ENCODE measurements around the gene DNAH6. TPM values are rescaled to one million over a fixed set of nuclear protein-coding genes. Genes with fewer than 3 reads are reported as not detected.

DNAH6 gene
- total and polyA plus RNA-seq, 2 experiments from 2014 or later, result 0.11 TPM; not detected in 1

DNA sequence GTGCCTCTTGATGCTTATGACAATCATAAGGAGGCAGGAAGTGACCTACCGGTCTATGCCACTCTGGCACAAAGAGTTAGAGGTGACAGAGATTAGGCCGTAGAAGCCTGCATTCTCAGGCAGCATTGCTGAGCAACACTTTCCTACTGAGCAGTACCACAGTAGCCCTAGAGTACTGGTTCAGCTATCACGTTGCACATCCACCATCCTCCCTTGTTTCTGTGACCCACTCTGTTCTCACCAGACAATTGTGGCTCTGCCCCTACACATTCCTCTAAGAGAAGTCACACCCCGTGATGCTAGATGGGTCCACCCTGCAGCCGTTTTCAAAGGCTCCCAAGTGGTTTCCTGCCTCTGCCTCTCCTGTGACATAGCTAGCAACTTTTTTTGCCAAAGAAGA lies 34.6 kb upstream of the DNAH6 start:
- DNase-seq, result peak; percentile 92
- Histone ChIP-seq H3K27me3 (replicated peaks; ENCODE audit: insufficient read depth) (no peaks in the 10 kb centered on the region), H3K9me3 (ENCODE audit: low read depth) (peaks cover 3% of the 10 kb centered on the region), H3K27ac (peak overlapping the region; percentile 82), H3K79me2 (ENCODE audit: insufficient read depth) (no peaks in the 10 kb centered on the region), H3K4me3 (no peak overlapping the region), H3K9ac (peak overlapping the region; percentile 59), H3K9me2 (ENCODE audit: insufficient read depth) (no peaks in the 10 kb centered on the region), H3K4me2 (ENCODE audit: unreplicated experiment) (peak overlapping the region; percentile 43), H3F3A (ENCODE audit: insufficient read depth) (peaks cover 16% of the 10 kb centered on the region), H3K36me3 (ENCODE audit: low read depth) (no peaks in the 10 kb centered on the region), H2AFZ (peak overlapping the region; percentile 79), H3K4me1 (ENCODE audit: insufficient read depth) (peaks cover 19% of the 10 kb centered on the region), H4K20me1 (ENCODE audit: insufficient read depth) (no peaks in the 10 kb centered on the region)
- TF ChIP-seq EZH2 (IDR thresholded peaks at IDR 0.05; ENCODE audit: insufficient read depth, poor library complexity, severe bottlenecking) (no peak), EZH2phosphoT487 (IDR thresholded peaks at IDR 0.05; ENCODE audit: insufficient read depth, low read depth) (no peak)
- in situ Hi-C loops (cut with MboI), result loop anchor here (25.0 kb wide), 1 partner anchor 806 kb away; no protein-coding TSS in a partner anchor
- 9% methylated on average over 5 of the region's 5 CpGs for WGBS, 2 experiments (ENCODE audit: low coverage in 1 of 2, low lambda C conversion rate in 2 of 2, missing lambda C conversion rate in 2 of 2)

DNA sequence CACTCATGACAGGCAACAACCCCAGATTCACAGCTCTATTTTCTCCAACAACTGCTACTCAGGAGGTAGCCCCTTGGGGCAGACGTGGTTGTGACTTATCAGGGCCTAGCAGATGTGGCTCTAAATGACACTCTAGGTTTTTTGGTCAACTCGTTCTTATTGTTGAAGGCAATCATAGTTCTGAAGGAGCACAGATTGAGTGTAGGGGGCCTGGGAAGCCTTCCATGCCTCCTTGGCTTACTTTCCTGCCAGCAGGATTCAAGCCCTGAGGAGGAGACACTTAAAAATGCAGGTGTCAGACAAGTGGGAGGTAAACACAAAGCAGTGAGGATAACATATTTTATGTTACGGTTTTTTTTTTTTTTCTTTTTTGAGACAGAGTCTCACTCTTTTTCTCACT lies 33.7 kb upstream of the DNAH6 start:
- Histone ChIP-seq H3K4me2 (ENCODE audit: unreplicated experiment) (no peak overlapping the region), H3K9me2 (ENCODE audit: insufficient read depth) (no peaks in the 10 kb centered on the region), H4K20me1 (ENCODE audit: insufficient read depth) (no peaks in the 10 kb centered on the region), H2AFZ (peak overlapping the region; percentile 79; the same call in 1 of the 2 replicates), H3K27ac (peak overlapping the region; percentile 82), H3F3A (ENCODE audit: insufficient read depth) (peaks cover 23% of the 10 kb centered on the region), H3K4me1 (ENCODE audit: insufficient read depth) (peaks cover 28% of the 10 kb centered on the region), H3K27me3 (replicated peaks; ENCODE audit: insufficient read depth) (no peaks in the 10 kb centered on the region), H3K79me2 (ENCODE audit: insufficient read depth) (no peaks in the 10 kb centered on the region), H3K9me3 (ENCODE audit: low read depth) (peaks cover 3% of the 10 kb centered on the region), H3K4me3 (no peak overlapping the region), H3K9ac (no peak overlapping the region), H3K36me3 (ENCODE audit: low read depth) (no peaks in the 10 kb centered on the region)
- in situ Hi-C loops (cut with MboI), result loop anchor here (25.0 kb wide), 1 partner anchor 805 kb away; no protein-coding TSS in a partner anchor
- DNase-seq, result no peak
- WGBS, 2 experiments (ENCODE audit: low coverage in 1 of 2, low lambda C conversion rate in 2 of 2, missing lambda C conversion rate in 2 of 2), result 43 to 50% methylated on average over 3 of the region's 3 CpGs
- no peak for TF ChIP-seq EZH2phosphoT487 (IDR thresholded peaks at IDR 0.05; ENCODE audit: insufficient read depth, low read depth)

DNA sequence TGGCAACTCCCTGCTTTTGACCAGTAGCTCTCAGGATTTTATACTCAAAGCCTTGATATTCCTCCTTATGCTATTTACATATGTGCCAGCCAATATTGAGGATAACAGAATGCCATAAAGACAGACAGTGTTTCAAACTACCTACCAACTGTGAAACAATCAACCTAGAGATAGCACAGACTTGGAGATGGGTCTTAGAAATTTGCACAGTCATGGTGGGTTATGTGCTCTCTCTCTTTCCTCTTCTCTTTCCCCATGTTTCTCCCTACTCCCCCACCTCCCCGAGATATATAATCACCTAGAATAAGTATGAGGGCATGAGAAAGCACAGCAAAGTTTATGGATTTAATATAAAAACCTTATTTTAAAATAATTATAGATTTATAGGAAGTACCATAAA lies 33.0 kb upstream of the DNAH6 start:
- H3K9me3 ChIP-seq (ENCODE audit: low read depth), result no peaks in the 10 kb centered on the region
- no peak overlapping the region for H3K4me2 ChIP-seq (ENCODE audit: unreplicated experiment)
- 80 to 94% methylated on average over 1 of the region's 1 CpG for WGBS, 2 experiments (ENCODE audit: low coverage in 1 of 2, low lambda C conversion rate in 2 of 2, missing lambda C conversion rate in 2 of 2)
- in situ Hi-C loops (cut with MboI), result loop anchor here (25.0 kb wide), 1 partner anchor 804 kb away; no protein-coding TSS in a partner anchor
- H3K27ac ChIP-seq, result no peak overlapping the region
- no peaks in the 10 kb centered on the region for H3K79me2 ChIP-seq (ENCODE audit: insufficient read depth)
- no peak overlapping the region for H3K4me3 ChIP-seq
- no peaks in the 10 kb centered on the region for H3K36me3 ChIP-seq (ENCODE audit: low read depth)
- no peak overlapping the region for H2AFZ ChIP-seq
- no peak for DNase-seq
- peaks cover 26% of the 10 kb centered on the region for H3F3A ChIP-seq (ENCODE audit: insufficient read depth)
- no peaks in the 10 kb centered on the region for H4K20me1 ChIP-seq (ENCODE audit: insufficient read depth)
- no peak overlapping the region for H3K9ac ChIP-seq
- H3K4me1 ChIP-seq (ENCODE audit: insufficient read depth), result peaks cover 32% of the 10 kb centered on the region
- H3K27me3 ChIP-seq (replicated peaks; ENCODE audit: insufficient read depth), result no peaks in the 10 kb centered on the region
- H3K9me2 ChIP-seq (ENCODE audit: insufficient read depth), result no peaks in the 10 kb centered on the region
- TF ChIP-seq EZH2phosphoT487 (IDR thresholded peaks at IDR 0.05; ENCODE audit: insufficient read depth, low read depth) (no peak), EZH2 (IDR thresholded peaks at IDR 0.05; ENCODE audit: insufficient read depth, poor library complexity, severe bottlenecking) (no peak)

DNA sequence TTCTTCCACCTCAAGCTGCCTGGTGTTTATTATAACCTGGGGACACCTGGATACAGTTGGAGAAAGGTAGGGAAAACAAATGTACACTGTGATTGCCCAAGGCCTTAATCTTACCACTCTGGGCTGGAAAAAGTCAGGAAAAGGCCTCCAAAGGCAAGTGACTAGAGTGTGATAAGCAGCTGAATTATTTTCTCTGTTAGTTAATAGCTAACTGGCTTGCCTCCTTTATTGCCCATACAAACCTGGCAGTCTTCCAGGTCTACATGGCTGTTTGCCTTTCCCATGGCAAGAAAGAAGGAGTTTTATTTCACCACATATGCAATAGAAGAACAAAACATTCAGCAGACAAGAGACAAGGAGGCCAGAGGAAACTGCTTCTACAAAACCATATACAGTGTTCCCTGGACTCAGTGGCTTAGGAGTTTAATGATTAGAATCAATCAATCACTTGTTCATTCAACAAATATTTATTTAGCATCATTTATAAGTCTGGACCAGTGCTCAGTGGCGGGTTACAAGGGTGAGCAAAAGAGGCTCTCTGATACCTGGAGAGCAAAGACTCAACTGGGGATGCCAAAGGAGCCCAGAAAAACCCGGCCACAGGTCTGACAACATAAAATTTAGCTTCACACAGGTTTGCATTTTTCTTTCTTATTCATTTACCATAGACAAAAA lies 29.7 kb upstream of the DNAH6 start:
- Histone ChIP-seq H2AFZ (no peak overlapping the region), H4K20me1 (ENCODE audit: insufficient read depth) (no peaks in the 10 kb centered on the region), H3K4me1 (ENCODE audit: insufficient read depth) (peaks cover 28% of the 10 kb centered on the region), H3F3A (ENCODE audit: insufficient read depth) (peaks cover 18% of the 10 kb centered on the region), H3K36me3 (ENCODE audit: low read depth) (no peaks in the 10 kb centered on the region), H3K9me3 (ENCODE audit: low read depth) (no peaks in the 10 kb centered on the region), H3K9me2 (ENCODE audit: insufficient read depth) (no peaks in the 10 kb centered on the region), H3K4me2 (ENCODE audit: unreplicated experiment) (no peak overlapping the region), H3K4me3 (no peak overlapping the region), H3K79me2 (ENCODE audit: insufficient read depth) (no peaks in the 10 kb centered on the region), H3K9ac (no peak overlapping the region), H3K27me3 (replicated peaks; ENCODE audit: insufficient read depth) (no peaks in the 10 kb centered on the region), H3K27ac (peak overlapping the region; percentile 38; the same call in 1 of the 2 replicates)
- peak; percentile 43 for DNase-seq
- TF ChIP-seq EZH2phosphoT487 (IDR thresholded peaks at IDR 0.05; ENCODE audit: insufficient read depth, low read depth), result no peak
- no peak for TF ChIP-seq EZH2 (IDR thresholded peaks at IDR 0.05; ENCODE audit: insufficient read depth, poor library complexity, severe bottlenecking)
- WGBS, 2 experiments (ENCODE audit: low coverage in 1 of 2, low lambda C conversion rate in 2 of 2, missing lambda C conversion rate in 2 of 2), result 59 to 63% methylated on average over 2 of the region's 2 CpGs
- in situ Hi-C loops (cut with MboI), result loop anchor here (25.0 kb wide), 1 partner anchor 801 kb away; no protein-coding TSS in a partner anchor

Data from GM23248 (cell line).